Neural crest cell (in vitro differentiated cells): Measurements from ENCODE around the gene MSH3. TPM values are rescaled to one million over a fixed set of nuclear protein-coding genes. Genes with fewer than 3 reads are reported as not detected.

ENCODE experiments used
- DNase-seq: peaks from one replicate; pipeline ENCODE4 v3.0.0; 2021; ENCODE audit warnings: low read depth, mixed read lengths, low spot score
- H3K27ac Mint-ChIP-seq: one replicate; pipeline ENCODE4 v1.8.0; 2021; ENCODE audit warnings: mild to moderate bottlenecking, mixed read lengths; ENCODE audit not compliant: unreplicated experiment
- H3K27me3 Mint-ChIP-seq: 2 replicates; pipeline ENCODE4 v1.8.0; 2021; ENCODE audit warnings: low read depth, mild to moderate bottlenecking, mixed read lengths
- H3K36me3 Mint-ChIP-seq: 2 replicates; pipeline ENCODE4 v1.8.0; 2021; ENCODE audit warnings: low read depth, mild to moderate bottlenecking, mixed read lengths
- H3K4me1 Mint-ChIP-seq: 2 replicates; pipeline ENCODE4 v1.8.0; 2021; ENCODE audit warnings: mixed read lengths
- H3K4me3 Mint-ChIP-seq: one replicate; pipeline ENCODE4 v1.8.0; 2021; ENCODE audit warnings: mild to moderate bottlenecking, mixed read lengths
- H3K9me3 Mint-ChIP-seq: 2 replicates; pipeline ENCODE4 v1.8.0; 2021; ENCODE audit warnings: mixed read lengths
- total RNA-seq: library from RNA; stranded (reverse); gene quantifications from 2 replicates; pipeline ENCODE4 v1.2.1, GENCODE V29; 2021
- TF ChIP-seq, protein P1 (sequence below): fragments of 200-600 bp; sonication (generic); conservative IDR thresholded peaks from 2 replicates; pipeline ENCODE4 v1.5.0; 2021; ENCODE audit warnings: antibody characterized with exemption, mild to moderate bottlenecking

The MSH3 gene
- total RNA-seq, 1 donor from 2014 or later: 17.9 TPM

DNA sequence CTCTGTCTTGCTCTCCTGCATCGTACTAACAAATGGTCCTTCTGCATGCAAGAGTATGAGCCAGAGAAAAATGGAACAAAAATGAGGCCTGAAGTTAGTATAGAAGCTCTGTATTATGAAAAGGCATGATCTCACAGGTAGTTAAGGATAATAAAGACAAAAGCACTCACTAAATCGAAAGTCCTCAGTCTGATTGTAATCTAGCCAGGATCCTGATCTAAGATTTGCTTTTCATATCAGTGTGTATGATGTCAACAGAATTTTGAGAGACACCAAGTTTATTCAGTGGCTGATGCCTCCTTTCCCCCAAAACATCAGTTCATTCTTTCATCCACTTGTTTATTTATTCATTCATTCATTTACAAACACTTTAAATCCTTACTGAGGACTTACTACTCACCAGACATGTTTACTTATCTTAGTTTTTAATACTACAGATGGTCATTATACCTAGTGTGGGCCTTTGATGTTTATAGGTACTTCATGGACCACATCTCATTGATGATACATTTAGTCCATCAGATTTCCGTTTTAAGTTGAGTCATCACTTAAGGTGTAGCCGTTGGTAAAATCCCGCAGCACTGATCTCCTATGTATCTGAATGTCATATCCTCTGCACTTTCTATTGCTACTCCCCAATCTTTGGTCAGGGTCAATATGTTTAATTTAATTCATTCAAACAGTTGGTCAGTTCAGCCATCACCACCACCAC lies 105.6 kb downstream of the MSH3 start:
- TF ChIP-seq, protein P1, sequence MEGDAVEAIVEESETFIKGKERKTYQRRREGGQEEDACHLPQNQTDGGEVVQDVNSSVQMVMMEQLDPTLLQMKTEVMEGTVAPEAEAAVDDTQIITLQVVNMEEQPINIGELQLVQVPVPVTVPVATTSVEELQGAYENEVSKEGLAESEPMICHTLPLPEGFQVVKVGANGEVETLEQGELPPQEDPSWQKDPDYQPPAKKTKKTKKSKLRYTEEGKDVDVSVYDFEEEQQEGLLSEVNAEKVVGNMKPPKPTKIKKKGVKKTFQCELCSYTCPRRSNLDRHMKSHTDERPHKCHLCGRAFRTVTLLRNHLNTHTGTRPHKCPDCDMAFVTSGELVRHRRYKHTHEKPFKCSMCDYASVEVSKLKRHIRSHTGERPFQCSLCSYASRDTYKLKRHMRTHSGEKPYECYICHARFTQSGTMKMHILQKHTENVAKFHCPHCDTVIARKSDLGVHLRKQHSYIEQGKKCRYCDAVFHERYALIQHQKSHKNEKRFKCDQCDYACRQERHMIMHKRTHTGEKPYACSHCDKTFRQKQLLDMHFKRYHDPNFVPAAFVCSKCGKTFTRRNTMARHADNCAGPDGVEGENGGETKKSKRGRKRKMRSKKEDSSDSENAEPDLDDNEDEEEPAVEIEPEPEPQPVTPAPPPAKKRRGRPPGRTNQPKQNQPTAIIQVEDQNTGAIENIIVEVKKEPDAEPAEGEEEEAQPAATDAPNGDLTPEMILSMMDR: no peak
- Mint-ChIP-seq H3K4me1 (peaks cover 17% of the 10 kb centered on the region), H3K4me3 (no peak overlapping the region), H3K9me3 (no peaks in the 10 kb centered on the region), H3K27ac (no peak overlapping the region), H3K36me3 (peaks cover 10% of the 10 kb centered on the region), H3K27me3 (no peaks in the 10 kb centered on the region)
- DNase-seq: no peak

- H3K4me1 Mint-ChIP-seq: peaks cover 10% of the 10 kb centered on the region
- no peaks in the 10 kb centered on the region for H3K9me3 Mint-ChIP-seq
- no peak for DNase-seq
- TF ChIP-seq, protein P1: no peak
- no peaks in the 10 kb centered on the region for H3K27me3 Mint-ChIP-seq
- H3K36me3 Mint-ChIP-seq: peaks cover 10% of the 10 kb centered on the region
- no peak overlapping the region for H3K27ac Mint-ChIP-seq
- H3K4me3 Mint-ChIP-seq: no peak overlapping the region
Measured at GRCh38 chr5:80760680-80761079, 106.2 kb downstream of the MSH3 start.

- Mint-ChIP-seq H3K9me3 (no peaks in the 10 kb centered on the region), H3K4me1 (peaks cover 5% of the 10 kb centered on the region), H3K4me3 (no peak overlapping the region), H3K27ac (no peak overlapping the region), H3K27me3 (no peaks in the 10 kb centered on the region), H3K36me3 (peaks cover 10% of the 10 kb centered on the region)
- DNase-seq: no peak
- TF ChIP-seq, protein P1: no peak
Measured at GRCh38 chr5:80761176-80761575, 106.7 kb downstream of the MSH3 start.

DNA sequence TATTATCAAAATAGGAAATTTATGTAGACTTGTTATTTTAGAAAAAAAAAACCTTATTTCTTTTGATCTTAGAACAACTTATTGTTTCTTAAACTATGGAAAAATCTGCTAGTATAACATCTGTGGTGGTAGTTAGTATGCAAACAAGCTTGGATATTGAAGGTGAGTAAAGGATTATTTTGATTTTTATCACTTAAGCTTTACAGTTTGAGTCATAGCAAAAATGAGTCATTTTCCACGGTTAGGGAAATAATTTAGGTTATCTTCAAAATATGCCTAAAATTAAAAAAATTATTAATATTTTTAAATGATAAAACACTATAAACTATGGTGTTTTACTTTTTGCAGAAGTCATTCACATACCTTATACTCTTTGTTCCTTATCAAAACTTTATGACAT lies 107.5 kb downstream of the MSH3 start:
- Mint-ChIP-seq H3K9me3 (no peaks in the 10 kb centered on the region), H3K4me3 (no peak overlapping the region), H3K36me3 (peaks cover 10% of the 10 kb centered on the region), H3K27ac (no peak overlapping the region), H3K27me3 (no peaks in the 10 kb centered on the region), H3K4me1 (no peaks in the 10 kb centered on the region)
- DNase-seq: no peak
- TF ChIP-seq, protein P1: no peak

DNA sequence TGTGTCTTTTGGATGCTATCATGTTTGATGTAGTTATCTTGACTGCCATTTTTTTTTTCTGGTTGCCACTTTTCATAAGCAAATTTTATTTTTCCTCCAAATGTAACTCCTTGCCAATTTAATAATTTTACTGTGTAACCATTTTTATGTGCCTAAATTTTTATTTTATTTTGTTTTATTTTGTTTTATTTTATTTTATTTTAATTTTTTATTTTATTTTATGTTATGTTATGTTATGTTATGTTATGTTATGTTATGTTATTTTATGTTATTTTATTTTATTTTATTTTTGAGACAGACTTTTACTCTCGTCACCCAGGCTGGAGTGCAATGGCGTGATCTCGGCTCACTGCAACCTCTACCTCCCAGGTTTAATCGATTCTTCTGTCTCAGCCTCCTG lies 108.1 kb downstream of the MSH3 start:
- DNase-seq: no peak
- H3K4me1 Mint-ChIP-seq: no peaks in the 10 kb centered on the region
- H3K9me3 Mint-ChIP-seq: no peaks in the 10 kb centered on the region
- no peak overlapping the region for H3K4me3 Mint-ChIP-seq
- no peak overlapping the region for H3K27ac Mint-ChIP-seq
- peaks cover 10% of the 10 kb centered on the region for H3K36me3 Mint-ChIP-seq
- TF ChIP-seq, protein P1: no peak
- H3K27me3 Mint-ChIP-seq: no peaks in the 10 kb centered on the region
